ENCODE results near the gene ZNF519.
"Not testable (repeated sequence)": the region's sequence is repeated elsewhere in the genome, so short reads cannot be mapped to it uniquely, and the experiment has no call there.

ZNF519 gene

DNA sequence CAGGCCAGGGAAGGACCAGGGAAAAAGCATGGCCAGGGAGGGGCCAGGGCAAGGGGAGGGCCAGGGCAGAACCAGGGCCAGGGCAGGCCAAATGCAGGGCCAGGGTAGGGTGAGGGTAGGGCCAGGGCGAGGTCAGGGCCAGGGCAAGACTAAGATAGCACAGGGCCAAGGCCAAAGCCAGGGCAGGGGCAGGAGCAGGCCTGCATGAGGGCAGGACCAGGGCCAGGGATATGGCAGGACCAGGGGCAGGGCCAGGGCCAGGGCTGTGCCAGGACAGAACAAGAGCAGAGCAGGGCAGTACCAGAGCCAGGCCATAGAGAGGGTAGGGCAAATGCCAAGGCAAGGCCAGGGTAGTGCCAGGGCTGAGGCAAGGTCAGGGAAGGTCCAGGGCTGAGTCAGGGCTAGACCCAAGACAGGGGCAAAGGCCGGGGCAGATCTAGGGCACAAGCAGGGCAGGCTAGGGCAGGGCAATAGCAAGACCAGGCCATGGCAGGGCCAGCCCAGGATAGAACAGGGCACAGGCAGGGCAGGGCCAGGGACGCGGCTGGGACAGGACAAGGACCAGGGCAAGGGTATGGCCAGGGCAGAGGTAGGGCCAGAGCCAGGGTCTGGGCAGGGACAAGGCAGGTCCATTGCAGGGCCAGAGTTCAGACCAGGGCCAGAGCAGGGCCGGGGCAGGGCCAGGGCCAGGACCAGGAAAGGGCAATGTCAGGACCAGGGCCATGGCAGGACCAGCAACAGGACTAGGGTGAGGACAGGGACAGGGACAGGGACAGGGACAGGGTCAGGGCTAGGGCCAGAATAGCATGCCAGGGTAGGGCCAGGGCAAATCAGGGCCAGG, 39.3 kb upstream of the ZNF519 start:
- H3K36me3 ChIP-seq; H3K27me3 ChIP-seq; H3K4me1 ChIP-seq; H3K4me3 ChIP-seq (ENCODE audit: low read depth, low read length); DNase-seq; H3K9me3 ChIP-seq: not testable (repeated sequence)

DNA sequence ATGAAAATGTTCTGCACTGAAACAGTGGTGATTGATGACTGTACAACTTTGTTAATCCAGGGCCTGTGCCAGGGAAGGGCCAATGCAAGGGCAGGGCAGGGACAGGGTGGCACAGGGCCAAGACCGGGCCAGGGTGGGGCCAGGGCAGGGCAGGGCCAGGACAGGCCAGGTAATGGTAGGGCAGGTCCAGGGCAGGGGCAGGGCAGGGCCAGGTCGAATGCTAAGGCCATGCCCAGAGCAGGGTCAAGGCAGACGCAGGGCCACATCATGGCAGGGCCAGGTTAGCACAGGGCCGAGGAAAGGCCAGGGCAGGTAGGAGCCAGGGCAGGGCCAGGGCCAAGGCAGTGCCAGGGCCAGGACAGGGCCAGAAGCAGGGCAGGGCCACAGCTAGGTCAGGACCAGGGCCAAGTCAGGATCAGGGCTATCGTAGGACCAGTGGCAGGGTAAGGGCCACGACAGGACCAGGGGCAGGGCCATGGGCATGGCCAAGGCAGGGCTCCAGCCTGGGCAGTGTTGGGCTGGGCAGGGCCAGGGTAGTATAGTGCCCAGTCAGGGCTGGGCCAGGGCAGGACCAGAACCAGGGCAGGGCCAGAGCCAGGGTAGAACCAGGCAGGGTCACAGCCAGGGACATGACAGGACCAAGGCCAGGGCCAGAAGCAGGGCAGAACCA, 38.3 kb upstream of the ZNF519 start:
- DNase-seq; H3K36me3 ChIP-seq; H3K4me1 ChIP-seq; H3K9me3 ChIP-seq; H3K4me3 ChIP-seq (ENCODE audit: low read depth, low read length); H3K27me3 ChIP-seq: not testable (repeated sequence)

DNA sequence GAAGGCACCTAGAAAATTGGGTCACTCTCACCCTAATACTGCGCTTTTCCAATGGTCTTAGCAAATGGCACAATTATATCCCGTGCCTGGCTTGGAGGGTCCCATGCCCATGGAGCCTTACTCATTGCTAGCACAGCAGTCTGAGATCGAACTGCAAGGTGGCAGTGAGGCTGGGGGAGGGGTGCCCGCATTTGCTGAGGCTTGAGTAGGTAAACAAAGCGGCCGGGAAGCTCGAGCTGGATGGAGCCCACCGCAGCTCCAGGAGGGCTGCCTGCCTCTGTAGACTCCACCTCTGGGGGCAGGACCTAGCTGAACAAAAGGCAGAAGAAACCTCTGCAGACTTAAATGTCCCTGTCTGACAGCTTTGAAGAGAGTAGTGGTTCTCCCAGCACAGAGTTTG, 30.7 kb upstream of the ZNF519 start:
- H3K4me1 ChIP-seq; DNase-seq; H3K9me3 ChIP-seq; H3K4me3 ChIP-seq (ENCODE audit: low read depth, low read length); H3K36me3 ChIP-seq; H3K27me3 ChIP-seq: not testable (repeated sequence)

- not testable (repeated sequence) for H3K4me3 ChIP-seq (ENCODE audit: low read depth, low read length); H3K36me3 ChIP-seq; H3K9me3 ChIP-seq; H3K4me1 ChIP-seq; DNase-seq; H3K27me3 ChIP-seq
Measured at GRCh38 chr18:14151564-14152113, 19.4 kb upstream of the ZNF519 start.

GRCh38 chr18:14150766-14151165, 18.5 kb upstream of the ZNF519 start:
- DNase-seq; H3K36me3 ChIP-seq; H3K4me3 ChIP-seq (ENCODE audit: low read depth, low read length); H3K4me1 ChIP-seq; H3K27me3 ChIP-seq; H3K9me3 ChIP-seq: not testable (repeated sequence)

DNA sequence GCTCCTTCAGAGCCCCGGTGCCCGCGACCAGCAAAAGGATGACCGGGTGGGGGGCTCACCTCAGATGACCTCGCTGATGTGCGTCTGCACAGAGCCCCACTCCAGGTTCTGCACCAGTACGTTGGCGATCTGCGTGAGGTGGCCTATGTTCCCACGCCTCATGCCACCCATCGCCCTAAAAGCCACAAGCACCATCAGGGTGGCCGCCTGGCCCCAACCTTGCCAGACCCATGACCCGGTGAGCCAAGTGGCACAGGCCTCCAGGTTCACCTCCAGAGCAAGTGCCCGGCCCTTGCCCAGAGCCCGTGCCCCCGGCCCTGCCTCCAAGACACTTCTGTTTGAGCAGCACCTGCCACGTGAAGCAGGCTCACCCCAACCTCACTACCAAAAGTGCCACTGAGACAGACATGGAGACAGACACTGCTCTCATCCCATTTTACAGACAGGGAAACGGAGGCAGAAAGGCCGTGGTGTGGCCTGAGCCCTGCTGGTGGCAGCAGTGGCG, 17.7 kb upstream of the ZNF519 start:
- H3K9me3 ChIP-seq; H3K27me3 ChIP-seq; H3K36me3 ChIP-seq; DNase-seq; H3K4me1 ChIP-seq; H3K4me3 ChIP-seq (ENCODE audit: low read depth, low read length): not testable (repeated sequence)

DNA sequence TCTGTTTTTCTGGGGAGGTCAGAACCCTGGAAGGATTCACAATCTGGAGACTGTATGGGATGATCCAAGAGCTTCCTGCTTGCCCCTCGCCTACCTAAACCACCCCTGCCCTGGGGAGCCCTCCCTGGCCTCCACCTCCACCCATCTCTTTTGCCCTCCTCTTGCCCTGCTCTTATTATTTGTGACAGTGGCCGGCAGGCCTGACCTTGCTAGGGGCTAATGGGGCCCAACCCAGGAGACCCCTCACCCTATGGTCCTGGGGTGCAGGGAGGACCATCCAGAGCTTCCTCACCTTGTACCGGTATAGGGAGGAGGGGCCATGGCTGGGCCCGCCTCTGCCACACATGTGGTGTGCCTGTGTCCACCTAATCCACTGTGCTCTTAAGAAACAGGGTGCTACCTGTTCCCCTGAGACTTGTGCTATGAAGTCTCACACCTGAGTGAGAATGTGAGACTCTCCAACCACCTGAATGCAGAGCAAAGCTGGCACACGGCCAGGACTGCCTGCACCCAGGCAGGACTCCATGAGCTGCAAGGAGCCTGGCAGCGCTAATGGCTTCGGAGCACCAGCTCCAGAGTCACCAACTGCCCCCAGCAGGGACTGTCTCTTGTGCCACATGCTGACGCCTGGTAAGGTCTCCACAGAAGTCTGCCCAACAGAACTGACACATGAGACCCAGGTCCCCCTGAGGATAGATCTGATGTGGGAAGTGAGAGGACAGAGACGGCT, 17.1 kb upstream of the ZNF519 start:
- not testable (repeated sequence) for H3K36me3 ChIP-seq; H3K4me1 ChIP-seq; DNase-seq; H3K9me3 ChIP-seq; H3K27me3 ChIP-seq; H3K4me3 ChIP-seq (ENCODE audit: low read depth, low read length)

GRCh38 chr18:14147935-14148865, 16.0 kb upstream of the ZNF519 start:
- not testable (repeated sequence) for DNase-seq; H3K4me1 ChIP-seq; H3K36me3 ChIP-seq; H3K9me3 ChIP-seq; H3K27me3 ChIP-seq; H3K4me3 ChIP-seq (ENCODE audit: low read depth, low read length)

DNA sequence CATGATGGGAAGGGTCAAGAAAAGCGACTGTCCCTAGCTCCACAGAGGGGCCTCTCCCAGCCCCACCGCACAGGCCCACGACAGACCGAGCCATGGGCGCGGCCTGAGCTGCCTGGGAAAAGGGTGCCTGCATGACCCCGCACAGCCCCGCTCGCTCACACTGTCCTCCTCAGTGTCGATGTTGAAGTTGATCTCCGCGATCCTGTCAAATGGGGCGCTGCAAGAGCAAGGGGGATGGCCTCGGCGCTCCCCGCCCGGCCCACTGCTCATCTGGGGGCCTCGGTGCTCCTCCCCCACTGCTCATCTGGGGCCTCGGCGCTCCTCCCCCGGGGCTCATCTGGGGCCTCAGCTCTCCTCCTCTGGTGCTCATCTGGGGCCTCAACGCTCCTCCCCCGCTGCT, 14.5 kb upstream of the ZNF519 start:
- not testable (repeated sequence) for H3K9me3 ChIP-seq; H3K36me3 ChIP-seq; H3K4me1 ChIP-seq; H3K27me3 ChIP-seq; DNase-seq; H3K4me3 ChIP-seq (ENCODE audit: low read depth, low read length)

- not testable (repeated sequence) for H3K4me3 ChIP-seq (ENCODE audit: low read depth, low read length); H3K4me1 ChIP-seq; H3K9me3 ChIP-seq; DNase-seq; H3K36me3 ChIP-seq; H3K27me3 ChIP-seq
Measured at GRCh38 chr18:14145581-14146338, 13.5 kb upstream of the ZNF519 start.

- not testable (repeated sequence) for H3K4me1 ChIP-seq; H3K4me3 ChIP-seq (ENCODE audit: low read depth, low read length); H3K9me3 ChIP-seq; H3K36me3 ChIP-seq; H3K27me3 ChIP-seq; DNase-seq
Measured at GRCh38 chr18:14145021-14145420, 12.8 kb upstream of the ZNF519 start.
